HG03108 (cell line): ENCODE measurements around the gene NRG3.

ENCODE experiments used
- ATAC-seq: cut with Tn5 transposase; IDR thresholded peaks from one replicate; pipeline ENCODE4 v1.9.1; 2021; ENCODE audit warnings: moderate library complexity; ENCODE audit not compliant: unreplicated experiment

Gene NRG3

GRCh38 chr10:82210331-82210730, 335.3 kb downstream of the NRG3 start:
- no peak for ATAC-seq

GRCh38 chr10:82211346-82211745, 336.4 kb downstream of the NRG3 start:
- ATAC-seq: no peak

GRCh38 chr10:82212753-82213152, 337.8 kb downstream of the NRG3 start:
- ATAC-seq: no peak

GRCh38 chr10:82213784-82214183, 338.8 kb downstream of the NRG3 start:
- no peak for ATAC-seq

GRCh38 chr10:82221056-82221455, 346.1 kb downstream of the NRG3 start:
- no peak for ATAC-seq

- ATAC-seq: no peak
Measured at GRCh38 chr10:82221601-82222149, 346.7 kb downstream of the NRG3 start.

GRCh38 chr10:82228701-82229100, 353.7 kb downstream of the NRG3 start:
- no peak for ATAC-seq

- no peak for ATAC-seq
Measured at GRCh38 chr10:82234173-82234572, 359.2 kb downstream of the NRG3 start.

GRCh38 chr10:82236084-82236731, 361.2 kb downstream of the NRG3 start:
- ATAC-seq: no peak

- no peak for ATAC-seq
Measured at GRCh38 chr10:82238291-82238690, 363.3 kb downstream of the NRG3 start.

GRCh38 chr10:82240408-82240807, 365.4 kb downstream of the NRG3 start:
- no peak for ATAC-seq

GRCh38 chr10:82242778-82243177, 367.8 kb downstream of the NRG3 start:
- no peak for ATAC-seq

- no peak for ATAC-seq
Measured at GRCh38 chr10:82245157-82245556, 370.2 kb downstream of the NRG3 start.

- ATAC-seq: no peak
Measured at GRCh38 chr10:82245906-82246560, 371.0 kb downstream of the NRG3 start.

GRCh38 chr10:82249141-82249540, 374.1 kb downstream of the NRG3 start:
- ATAC-seq: no peak

GRCh38 chr10:82251222-82251906, 376.4 kb downstream of the NRG3 start:
- ATAC-seq: no peak

GRCh38 chr10:82252081-82252480, 377.1 kb downstream of the NRG3 start:
- no peak for ATAC-seq

- no peak for ATAC-seq
Measured at GRCh38 chr10:82254237-82254636, 379.2 kb downstream of the NRG3 start.

GRCh38 chr10:82256275-82256674, 381.3 kb downstream of the NRG3 start:
- ATAC-seq: no peak

GRCh38 chr10:82266438-82266837, 391.4 kb downstream of the NRG3 start:
- no peak for ATAC-seq

- no peak for ATAC-seq
Measured at GRCh38 chr10:82267014-82267413, 392.0 kb downstream of the NRG3 start.

GRCh38 chr10:82267465-82267864, 392.5 kb downstream of the NRG3 start:
- ATAC-seq: no peak
